ENCODE data around the gene IRF2BPL. TPM values are rescaled to one million over a fixed set of nuclear protein-coding genes. Genes with fewer than 3 reads are reported as not detected.
A peak's percentile ranks its signal among the peaks of the same experiment; 100 is the strongest.

IRF2BPL gene
- total and polyA plus RNA-seq, 2 of the 8 experiments (the other 6 are each of a cell fraction or from before 2014, with no cell fraction given), result 18.8 to 57.0 TPM

GRCh38 chr14:77077040-77077439 is 48.5 kb upstream of the IRF2BPL start:
- H2AFZ ChIP-seq (ENCODE audit: low read length), result no peak overlapping the region
- no peak overlapping the region for H3K4ac ChIP-seq (replicated peaks; ENCODE audit: insufficient read length, low read depth, low read length)
- peaks cover 4 to 12% (median 11%) of the 10 kb centered on the region in 4 experiments; a peak in 5 of 7 replicates for H3K4me1 ChIP-seq (replicated peaks in 1 of 4; ENCODE audit: control insufficient read depth in 3 of 4, insufficient read depth in 4 of 4, low read length in 3 of 4)
- H4K20me1 ChIP-seq (replicated peaks in 1 of 2; ENCODE audit: control insufficient read depth in 1 of 2, insufficient read depth in 2 of 2, low read length in 2 of 2), result no peaks in the 10 kb centered on the region
- H2BK20ac ChIP-seq (ENCODE audit: low read length), result no peak overlapping the region
- peak overlapping the region; percentile 60 for H3K18ac ChIP-seq (ENCODE audit: extremely low read depth, low read length)
- no peak overlapping the region for H2BK120ac ChIP-seq (replicated peaks; ENCODE audit: low read depth, low read length)
- H3K4me2 ChIP-seq (ENCODE audit: insufficient read depth in 1 of 2, low read depth in 2 of 2, low read length in 2 of 2), result peak overlapping the region in 1 of 2 experiments; percentile 40; a peak in 1 of 4 replicates
- no peak overlapping the region for H3K14ac ChIP-seq (ENCODE audit: insufficient read length)
- 0 out of 4 replicates have a peak, but pooled peaks cover 0 to 4% of the 10 kb centered on the region in 2 experiments for H3K9me3 ChIP-seq (ENCODE audit: insufficient read depth in 2 of 2, low read depth in 1 of 2, low read length in 1 of 2)
- H4K91ac ChIP-seq (replicated peaks; ENCODE audit: insufficient read length, low read length), result no peak overlapping the region
- peak overlapping the region; percentile 66; the same call in 1 of the 2 replicates for H2BK5ac ChIP-seq (ENCODE audit: low read depth, low read length)
- peak overlapping the region; percentile 85; the same call in 1 of the 2 replicates for H2BK12ac ChIP-seq (ENCODE audit: low read depth, low read length)
- WGBS, 2 experiments (ENCODE audit: extremely low coverage in 1 of 2, insufficient coverage in 1 of 2, insufficient read length in 1 of 2, insufficient replicate concordance in 2 of 2, low coverage in 1 of 2, low lambda C conversion rate in 2 of 2, missing lambda C conversion rate in 1 of 2), result 82% methylated on average over 3 of the region's 3 CpGs; no CpG with 5 or more reads in 1 of the 2 experiments
- H3K56ac ChIP-seq (replicated peaks; ENCODE audit: insufficient read length, low read depth, low read length), result no peak overlapping the region
- no peak overlapping the region for H3K4me3 ChIP-seq (ENCODE audit: extremely low read depth in 1 of 4, insufficient read depth in 2 of 4, low read depth in 3 of 4, low read length in 4 of 4)
- H3K79me2 ChIP-seq (ENCODE audit: control insufficient read depth in 1 of 2, insufficient read depth in 2 of 2, low read length in 2 of 2), result no peaks in the 10 kb centered on the region
- DNase-seq (ENCODE audit: low read depth in 1 of 2, low spot score in 2 of 2) (no peak), FAIRE-seq (no peak)
- no peak for TF ChIP-seq SAP30 (IDR thresholded peaks at IDR 0.05; ENCODE audit: insufficient read depth, insufficient replicate concordance, low read length)
- H4K8ac ChIP-seq (ENCODE audit: extremely low read depth, insufficient read depth, low read length), result no peak overlapping the region
- H3K79me1 ChIP-seq (ENCODE audit: low read depth, low read length), result no peaks in the 10 kb centered on the region
- 0 out of 2 replicates have a peak overlapping the region, but pooled peaks have one; percentile 20 for H2AK5ac ChIP-seq (ENCODE audit: low read depth, low read length)
- no peak overlapping the region for H3K9ac ChIP-seq (replicated peaks in 1 of 4; ENCODE audit: extremely low read depth in 1 of 4, low read depth in 3 of 4, low read length in 3 of 4)
- H3K27ac ChIP-seq (ENCODE audit: low read depth, low read length), result no peak overlapping the region
- H3K23me2 ChIP-seq (ENCODE audit: low read depth, low read length), result no peaks in the 10 kb centered on the region
- no peaks in the 10 kb centered on the region; a peak in 1 of 7 replicates for H3K27me3 ChIP-seq (replicated peaks in 1 of 4; ENCODE audit: control insufficient read depth in 3 of 4, extremely low read depth in 1 of 4, insufficient read depth in 3 of 4, low read length in 3 of 4)
- ChIA-PET CTCF (ENCODE audit: partially characterized antibody) (interaction anchor here (0.9 to 16.3 kb wide), 14 partner anchors 8 to 214 kb away, joined by 3 to 719 read pairs (median 4); no protein-coding TSS in a partner anchor), POLR2A (ENCODE audit: partially characterized antibody) (interaction anchor here (0.9 to 3.7 kb wide), 5 partner anchors 10 to 264 kb away, joined by 3 to 45 read pairs (median 3); partner anchors contain the start of gene ANGEL1)
- H3K36me3 ChIP-seq (ENCODE audit: control insufficient read depth in 2 of 4, insufficient read depth in 4 of 4, low read length in 3 of 4), result no peaks in the 10 kb centered on the region
- H2BK15ac ChIP-seq (ENCODE audit: low read length), result no peak overlapping the region
- H3K23ac ChIP-seq (ENCODE audit: insufficient read length), result no peak overlapping the region
- H4K5ac ChIP-seq (ENCODE audit: insufficient read length, low read depth, low read length), result no peak overlapping the region
